Memory B cell (primary cell): ENCODE measurements around the gene GRIN2A.

ENCODE experiments used
- ATAC-seq: fragments of 150-1000 bp; cut with Tn5 transposase; 2 replicates; pipeline ENCODE4 v1.10.0; 2021; ENCODE audit warnings: low read depth, mild to moderate bottlenecking, moderate library complexity
- DNase-seq, 2 donors: peaks; one replicate each; pipeline ENCODE4 v3.0.0; 2022; ENCODE audit warnings: low spot score in 2 of 2
- H3K27ac Mint-ChIP-seq: one replicate; pipeline ENCODE4 v1.8.0; 2022; ENCODE audit warnings: mild to moderate bottlenecking, moderate library complexity, mixed read lengths
- H3K27me3 Mint-ChIP-seq: one replicate; pipeline ENCODE4 v1.8.0; 2022; ENCODE audit warnings: mixed read lengths
- H3K36me3 Mint-ChIP-seq: one replicate; pipeline ENCODE4 v1.8.0; 2022; ENCODE audit warnings: mild to moderate bottlenecking, mixed read lengths
- H3K4me1 Mint-ChIP-seq: one replicate; pipeline ENCODE4 v1.8.0; 2022; ENCODE audit warnings: mixed read lengths
- H3K4me3 Mint-ChIP-seq: one replicate; pipeline ENCODE4 v1.8.0; 2022; ENCODE audit warnings: mild to moderate bottlenecking, moderate library complexity, mixed read lengths
- H3K9me3 Mint-ChIP-seq: one replicate; pipeline ENCODE4 v1.8.0; 2022; ENCODE audit warnings: mixed read lengths

The GRIN2A gene

DNA sequence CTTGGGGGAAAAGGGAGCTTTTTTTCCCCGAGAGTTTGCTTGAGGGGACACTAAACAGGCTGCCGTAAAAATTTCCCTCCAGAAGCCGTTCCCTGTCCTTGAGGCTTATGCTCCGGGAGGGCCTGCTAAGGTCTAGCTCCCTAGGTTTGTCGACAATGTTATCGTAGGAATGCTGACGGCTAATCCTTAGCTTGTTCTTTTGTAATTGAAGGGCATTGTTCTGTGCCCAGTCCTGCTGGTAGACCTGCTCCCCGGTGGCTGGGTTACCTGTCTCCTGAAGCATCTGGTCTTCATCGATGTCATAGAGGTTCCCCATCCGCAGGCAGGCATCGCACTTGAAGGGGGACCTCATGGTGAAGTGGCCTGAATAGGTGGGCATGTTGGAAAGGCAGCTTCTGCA lies 418.7 kb downstream of the GRIN2A start:
- H3K36me3 Mint-ChIP-seq = no peaks in the 10 kb centered on the region
- H3K4me1 Mint-ChIP-seq = no peaks in the 10 kb centered on the region
- no peak for ATAC-seq
- no peak overlapping the region for H3K4me3 Mint-ChIP-seq
- peaks cover 5% of the 10 kb centered on the region for H3K9me3 Mint-ChIP-seq
- no peak overlapping the region for H3K27ac Mint-ChIP-seq
- DNase-seq = no peak
- peaks cover 2% of the 10 kb centered on the region for H3K27me3 Mint-ChIP-seq

DNA sequence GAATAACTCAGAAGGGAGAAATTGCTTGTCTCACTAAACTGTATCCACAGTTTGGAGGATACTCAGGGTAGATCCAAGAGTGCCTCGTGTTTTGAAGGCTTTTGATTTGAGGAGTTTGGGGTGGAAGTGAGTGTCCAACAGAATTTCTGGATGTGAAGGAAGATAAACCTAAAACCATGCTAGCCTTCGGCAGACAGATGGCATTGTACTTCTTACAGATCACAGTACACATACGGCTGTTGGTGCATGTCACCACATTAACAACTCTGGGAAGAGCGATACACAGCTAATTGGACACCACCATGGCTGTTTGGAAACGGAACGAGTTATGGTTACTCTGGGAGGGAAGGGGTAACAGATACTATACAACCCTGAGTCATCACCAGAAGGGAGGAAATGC lies 420.4 kb downstream of the GRIN2A start:
- Mint-ChIP-seq H3K27me3 (peaks cover 2% of the 10 kb centered on the region), H3K4me1 (no peaks in the 10 kb centered on the region), H3K36me3 (no peaks in the 10 kb centered on the region), H3K9me3 (peaks cover 5% of the 10 kb centered on the region), H3K27ac (no peak overlapping the region), H3K4me3 (no peak overlapping the region)
- no peak for ATAC-seq
- DNase-seq = no peak

DNA sequence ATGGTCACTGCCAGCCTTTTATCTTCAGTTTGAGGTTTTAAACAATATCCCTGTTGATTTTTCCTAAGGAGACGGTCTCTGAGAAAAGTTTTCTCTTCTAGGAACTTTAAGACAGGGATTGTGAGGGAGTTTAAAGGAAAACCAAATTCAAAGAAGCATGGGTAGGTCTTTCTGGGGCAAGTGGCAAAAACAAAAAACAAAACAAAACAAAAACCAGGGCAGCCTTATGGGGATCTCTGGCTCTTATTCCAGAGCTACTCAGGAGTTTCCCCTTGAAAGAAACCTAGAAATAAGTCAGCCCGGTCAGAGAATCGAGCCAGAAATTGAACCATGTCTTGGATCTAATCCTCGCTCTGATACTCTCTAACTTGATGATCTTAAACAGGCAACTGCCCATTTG lies 424.5 kb downstream of the GRIN2A start:
- Mint-ChIP-seq H3K27me3 (peaks cover 2% of the 10 kb centered on the region), H3K27ac (no peak overlapping the region), H3K4me3 (no peak overlapping the region), H3K9me3 (peaks cover 4% of the 10 kb centered on the region), H3K36me3 (no peaks in the 10 kb centered on the region), H3K4me1 (no peaks in the 10 kb centered on the region)
- ATAC-seq (no peak), DNase-seq (no peak)

DNA sequence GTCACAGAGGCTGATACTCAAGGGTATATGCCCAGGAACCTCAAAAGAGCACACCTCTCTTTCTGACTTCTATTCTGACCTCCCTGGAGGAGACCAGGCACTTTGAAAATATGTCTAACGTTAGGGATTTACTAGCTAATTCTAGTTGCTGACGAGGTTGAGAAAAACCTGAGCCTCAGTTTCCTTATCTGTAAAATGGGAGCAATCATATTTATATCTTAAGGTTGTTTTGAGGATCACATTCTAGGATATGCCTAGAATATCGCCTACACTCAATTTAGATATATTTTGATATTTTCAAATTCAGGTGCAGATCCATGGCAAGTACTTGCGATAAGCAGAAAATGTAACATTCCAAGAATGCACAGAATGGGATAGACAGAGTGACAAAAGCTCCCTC lies 425.8 kb downstream of the GRIN2A start:
- DNase-seq (no peak), ATAC-seq (no peak)
- Mint-ChIP-seq H3K27me3 (peaks cover 4% of the 10 kb centered on the region), H3K9me3 (peaks cover 3% of the 10 kb centered on the region), H3K27ac (no peak overlapping the region), H3K4me1 (no peaks in the 10 kb centered on the region), H3K36me3 (no peaks in the 10 kb centered on the region), H3K4me3 (no peak overlapping the region)

DNA sequence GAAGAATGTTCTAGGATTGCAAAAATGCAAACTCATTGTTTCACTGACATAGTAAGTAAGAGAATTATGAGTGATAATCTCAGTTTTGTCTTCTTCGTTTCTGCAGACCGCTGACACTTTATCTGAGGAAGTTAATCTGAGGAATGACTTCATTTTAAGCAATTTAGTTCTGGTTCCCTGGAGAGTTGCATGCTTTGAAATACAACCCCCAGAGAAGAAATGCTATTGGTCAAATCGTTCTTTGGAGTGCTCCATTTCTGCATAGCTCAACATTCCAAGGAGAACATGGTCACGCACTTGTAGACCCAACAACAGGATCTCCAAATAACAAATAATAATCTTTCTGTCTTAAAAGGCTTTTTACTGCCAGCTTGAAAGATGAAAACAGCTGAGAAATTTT lies 427.1 kb downstream of the GRIN2A start:
- Mint-ChIP-seq H3K4me1 (no peaks in the 10 kb centered on the region), H3K36me3 (no peaks in the 10 kb centered on the region), H3K27ac (no peak overlapping the region), H3K4me3 (no peak overlapping the region), H3K27me3 (peaks cover 4% of the 10 kb centered on the region), H3K9me3 (peaks cover 3% of the 10 kb centered on the region)
- ATAC-seq (no peak), DNase-seq (no peak)

DNA sequence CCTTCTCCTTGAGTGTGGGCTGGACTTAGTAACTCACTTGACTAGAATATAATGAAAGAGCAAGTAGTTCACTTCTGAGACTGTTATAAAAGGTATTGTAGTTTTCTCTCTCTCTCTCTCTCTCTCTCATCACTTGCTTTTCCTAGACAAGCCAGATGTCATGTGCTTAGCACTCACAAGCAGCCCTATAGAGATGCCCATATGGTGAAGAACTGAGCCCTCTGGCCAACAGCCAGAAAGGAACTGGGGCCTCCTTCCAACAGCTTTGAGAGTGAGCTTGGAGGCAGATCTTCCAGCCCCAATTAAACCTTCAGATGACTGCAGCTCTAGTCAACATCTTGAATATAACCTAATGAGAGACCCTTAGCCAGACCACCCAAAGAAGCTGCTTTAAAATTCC lies 440.5 kb downstream of the GRIN2A start:
- peaks cover 2% of the 10 kb centered on the region for H3K27me3 Mint-ChIP-seq
- H3K4me1 Mint-ChIP-seq = no peaks in the 10 kb centered on the region
- no peak overlapping the region for H3K4me3 Mint-ChIP-seq
- no peak for ATAC-seq
- peaks cover 1% of the 10 kb centered on the region for H3K9me3 Mint-ChIP-seq
- no peak for DNase-seq
- H3K36me3 Mint-ChIP-seq = no peaks in the 10 kb centered on the region
- no peak overlapping the region for H3K27ac Mint-ChIP-seq

DNA sequence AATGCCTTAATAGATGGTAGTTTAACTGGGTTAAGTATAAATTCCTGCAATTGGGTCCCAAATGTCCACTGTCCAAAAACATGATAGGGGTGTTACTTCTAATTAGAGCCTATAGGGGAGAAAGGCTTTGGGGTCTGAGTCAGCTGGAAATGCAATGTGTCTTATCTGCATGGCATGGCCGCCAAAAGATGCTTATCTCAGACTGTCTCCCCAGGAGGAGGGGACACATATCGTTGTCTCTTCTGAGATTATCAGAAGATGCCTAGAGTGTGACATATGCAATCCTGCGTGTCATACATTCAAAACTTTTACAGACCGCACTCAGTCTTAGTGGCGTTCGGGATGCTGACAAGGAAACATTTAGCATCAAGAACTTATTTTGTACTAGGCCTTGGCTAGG lies 442.9 kb downstream of the GRIN2A start:
- Mint-ChIP-seq H3K4me1 (no peaks in the 10 kb centered on the region), H3K4me3 (no peak overlapping the region), H3K36me3 (no peaks in the 10 kb centered on the region), H3K27me3 (peaks cover 2% of the 10 kb centered on the region), H3K27ac (no peak overlapping the region), H3K9me3 (peaks cover 1% of the 10 kb centered on the region)
- ATAC-seq = no peak
- no peak for DNase-seq

DNA sequence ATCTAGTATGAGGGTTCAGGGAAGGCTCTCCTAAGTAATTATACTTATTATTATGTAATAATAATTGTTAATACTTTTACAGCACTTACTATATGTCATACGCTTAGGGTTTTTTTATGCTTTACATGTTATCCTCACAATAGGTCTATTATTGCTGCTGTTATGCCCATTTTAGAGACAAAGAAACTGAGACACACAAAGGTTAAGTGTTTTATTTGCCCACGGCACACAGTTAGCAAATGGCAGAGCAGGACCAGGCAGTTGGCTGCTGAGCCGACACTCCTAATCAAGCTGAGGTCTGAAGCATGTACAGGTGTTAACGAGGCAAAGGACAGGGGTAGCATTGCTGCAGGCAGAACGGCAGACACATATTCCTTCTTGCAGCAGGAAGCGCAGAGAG lies 443.5 kb downstream of the GRIN2A start:
- Mint-ChIP-seq H3K36me3 (no peaks in the 10 kb centered on the region), H3K4me3 (no peak overlapping the region), H3K4me1 (no peaks in the 10 kb centered on the region), H3K27me3 (peaks cover 2% of the 10 kb centered on the region), H3K9me3 (peaks cover 1% of the 10 kb centered on the region), H3K27ac (no peak overlapping the region)
- no peak for ATAC-seq
- DNase-seq = no peak

DNA sequence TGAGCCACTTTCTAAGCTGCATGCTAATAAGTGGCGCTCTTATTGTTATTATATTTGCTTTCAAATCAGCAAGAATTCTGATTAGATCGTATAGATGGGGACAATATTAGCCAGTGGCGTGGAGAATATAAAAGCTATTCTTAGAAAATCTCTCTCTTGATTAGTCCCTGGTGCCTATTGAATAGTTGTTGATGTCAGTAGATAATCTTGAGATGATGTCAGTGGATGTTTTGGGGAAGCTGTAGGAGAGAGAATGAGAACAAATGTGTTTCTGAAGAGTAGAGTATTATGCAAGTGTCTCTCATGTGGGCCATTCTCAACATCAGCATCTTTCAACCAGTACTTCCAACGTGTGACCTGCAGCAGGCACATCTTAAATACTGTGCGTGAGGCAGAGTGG lies 445.7 kb downstream of the GRIN2A start:
- no peaks in the 10 kb centered on the region for H3K36me3 Mint-ChIP-seq

DNA sequence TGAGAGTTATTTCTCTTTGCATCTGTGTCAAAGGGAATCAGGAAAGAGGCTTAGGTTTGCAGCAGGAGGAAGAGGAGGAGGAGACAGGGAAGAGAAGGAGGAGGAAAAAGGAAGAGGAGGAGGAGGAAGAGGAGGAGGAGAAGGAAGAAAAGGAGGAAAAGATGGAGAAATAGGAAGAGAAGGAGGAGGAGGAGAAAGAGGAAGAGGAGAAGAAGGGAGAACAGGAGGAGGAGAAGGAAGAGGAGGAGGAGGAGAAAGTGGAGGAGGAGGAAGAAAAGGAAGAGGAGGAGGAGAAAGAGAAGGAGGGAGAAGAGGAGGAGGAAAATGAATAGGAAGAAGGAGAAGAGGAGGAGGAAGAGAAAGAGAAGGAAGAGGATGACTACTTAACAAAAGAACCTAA lies 459.1 kb downstream of the GRIN2A start:
- H3K36me3 Mint-ChIP-seq = no peaks in the 10 kb centered on the region
- peaks cover 5% of the 10 kb centered on the region for H3K27me3 Mint-ChIP-seq
- H3K4me3 Mint-ChIP-seq = no peak overlapping the region
- H3K9me3 Mint-ChIP-seq = peaks cover 6% of the 10 kb centered on the region
- H3K27ac Mint-ChIP-seq = no peak overlapping the region
- DNase-seq = no peak
- H3K4me1 Mint-ChIP-seq = no peaks in the 10 kb centered on the region
- no peak for ATAC-seq

More for the DNA sequence above, 445.7 kb downstream of the GRIN2A start:
- ATAC-seq (no peak), DNase-seq (no peak)
- no peaks in the 10 kb centered on the region for H3K4me1 Mint-ChIP-seq
- H3K27ac Mint-ChIP-seq = no peak overlapping the region
- H3K27me3 Mint-ChIP-seq = peaks cover 3% of the 10 kb centered on the region
- no peak overlapping the region for H3K4me3 Mint-ChIP-seq
- no peaks in the 10 kb centered on the region for H3K9me3 Mint-ChIP-seq

DNA sequence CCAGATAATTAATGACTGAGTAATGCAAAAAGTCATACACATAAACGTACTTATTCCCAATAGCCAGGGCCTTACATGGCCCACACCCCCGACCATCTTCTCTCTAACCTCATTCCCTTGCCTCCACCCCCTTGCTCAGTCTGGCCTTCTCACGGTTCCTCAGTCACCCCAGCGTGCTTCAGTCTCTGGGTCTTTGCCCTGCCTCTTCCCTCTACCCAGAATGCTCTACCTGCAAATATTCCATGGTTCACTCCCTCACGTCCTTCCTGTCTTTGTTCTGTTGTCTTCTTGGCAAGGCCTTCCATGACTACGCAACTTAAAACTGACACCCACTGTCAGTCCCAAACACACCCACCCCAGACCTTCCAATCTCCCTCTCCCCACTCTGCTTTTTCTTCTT lies 468.3 kb downstream of the GRIN2A start:
- no peak overlapping the region for H3K4me3 Mint-ChIP-seq
- no peaks in the 10 kb centered on the region for H3K4me1 Mint-ChIP-seq
- H3K27ac Mint-ChIP-seq = no peak overlapping the region
- peaks cover 2% of the 10 kb centered on the region for H3K9me3 Mint-ChIP-seq
- no peak for ATAC-seq
- no peak for DNase-seq
- peaks cover 6% of the 10 kb centered on the region for H3K27me3 Mint-ChIP-seq
- H3K36me3 Mint-ChIP-seq = no peaks in the 10 kb centered on the region

DNA sequence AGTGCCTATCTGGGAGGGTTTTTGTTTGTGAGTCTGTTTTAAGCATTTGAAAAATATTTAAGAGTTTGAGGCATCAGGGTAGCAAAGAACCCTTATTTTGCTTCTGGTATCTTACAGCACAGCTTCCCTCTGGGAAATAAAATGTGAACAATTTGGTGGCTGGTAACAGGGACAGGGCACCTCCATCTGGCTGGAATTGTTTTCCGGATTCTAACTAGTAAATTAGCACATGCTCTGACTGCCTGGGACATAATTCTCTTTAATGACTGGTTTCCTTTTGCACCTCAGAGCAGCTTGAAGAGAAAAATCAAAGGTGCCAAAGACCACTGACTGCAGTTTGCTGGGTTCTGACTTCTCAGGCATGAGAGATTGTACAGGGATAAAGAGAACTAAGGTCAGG lies 469.1 kb downstream of the GRIN2A start:
- peaks cover 2% of the 10 kb centered on the region for H3K9me3 Mint-ChIP-seq
- no peak overlapping the region for H3K27ac Mint-ChIP-seq
- no peak for ATAC-seq
- H3K27me3 Mint-ChIP-seq = peaks cover 6% of the 10 kb centered on the region
- H3K36me3 Mint-ChIP-seq = no peaks in the 10 kb centered on the region
- DNase-seq = no peak
- H3K4me1 Mint-ChIP-seq = no peaks in the 10 kb centered on the region
- no peak overlapping the region for H3K4me3 Mint-ChIP-seq

DNA sequence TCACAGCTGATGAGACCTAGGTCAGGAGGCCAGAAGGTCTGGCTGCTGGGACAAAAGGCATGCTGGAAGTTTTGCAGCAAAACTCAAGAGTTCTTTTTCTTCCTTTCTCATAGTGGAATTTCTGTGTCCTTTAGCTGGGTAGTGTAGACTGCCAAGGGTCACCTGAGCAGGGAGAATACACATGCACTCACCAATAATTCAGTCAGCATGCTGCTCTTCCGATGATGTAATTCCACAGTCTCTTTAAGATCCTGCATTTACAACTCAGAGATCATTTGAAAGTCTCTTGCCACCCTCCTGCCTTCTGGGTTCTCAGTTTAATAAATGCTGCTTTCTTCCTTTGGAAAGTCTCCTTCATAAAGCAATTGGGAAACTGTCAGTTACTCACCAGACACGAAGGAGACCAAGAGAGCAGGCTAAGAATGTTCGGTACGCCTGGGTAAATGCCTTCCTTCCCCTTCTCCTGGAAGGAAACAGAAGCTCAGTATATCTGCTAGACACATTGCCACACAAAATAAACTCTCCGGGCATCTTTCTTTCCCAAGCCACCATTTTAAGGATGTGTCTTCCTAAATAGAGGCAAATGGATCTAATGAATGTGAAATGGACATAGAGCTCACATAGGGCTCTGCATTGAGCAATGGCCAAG lies 473.1 kb downstream of the GRIN2A start:
- DNase-seq = no peak
- Mint-ChIP-seq H3K4me1 (no peaks in the 10 kb centered on the region), H3K27ac (no peak overlapping the region), H3K4me3 (no peak overlapping the region), H3K27me3 (peaks cover 10% of the 10 kb centered on the region), H3K9me3 (peaks cover 4% of the 10 kb centered on the region), H3K36me3 (no peaks in the 10 kb centered on the region)
- no peak for ATAC-seq

DNA sequence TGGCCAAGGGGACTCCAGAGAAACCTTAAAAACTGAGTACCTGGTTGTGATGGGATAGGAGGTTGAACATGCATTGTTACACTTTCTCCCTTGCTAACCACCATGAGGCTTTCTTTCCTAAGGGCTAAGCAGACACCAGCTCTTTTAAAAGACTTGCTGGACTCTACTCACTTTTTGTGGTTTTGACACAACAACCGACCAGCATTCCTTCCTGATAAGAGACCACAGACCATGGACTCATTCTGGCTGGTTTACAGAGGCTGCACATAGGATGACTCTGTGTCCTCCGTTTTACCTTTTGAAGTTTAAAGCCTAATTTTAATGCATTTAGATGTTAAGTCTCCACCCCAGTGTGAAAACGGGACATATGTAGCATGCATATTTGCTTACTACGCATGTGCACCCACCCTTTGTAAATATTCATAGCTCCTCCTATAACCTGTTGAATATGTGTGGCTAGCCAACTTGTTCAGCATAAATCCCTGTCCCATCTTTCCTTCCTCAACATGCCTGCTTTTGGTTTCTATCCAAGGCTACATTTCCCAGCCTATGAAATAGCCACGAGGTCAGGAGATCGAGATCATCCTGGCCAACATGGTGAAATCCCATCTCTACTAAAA lies 475.9 kb downstream of the GRIN2A start:
- ATAC-seq = no peak
- no peaks in the 10 kb centered on the region for H3K36me3 Mint-ChIP-seq
- no peak overlapping the region for H3K4me3 Mint-ChIP-seq

DNA sequence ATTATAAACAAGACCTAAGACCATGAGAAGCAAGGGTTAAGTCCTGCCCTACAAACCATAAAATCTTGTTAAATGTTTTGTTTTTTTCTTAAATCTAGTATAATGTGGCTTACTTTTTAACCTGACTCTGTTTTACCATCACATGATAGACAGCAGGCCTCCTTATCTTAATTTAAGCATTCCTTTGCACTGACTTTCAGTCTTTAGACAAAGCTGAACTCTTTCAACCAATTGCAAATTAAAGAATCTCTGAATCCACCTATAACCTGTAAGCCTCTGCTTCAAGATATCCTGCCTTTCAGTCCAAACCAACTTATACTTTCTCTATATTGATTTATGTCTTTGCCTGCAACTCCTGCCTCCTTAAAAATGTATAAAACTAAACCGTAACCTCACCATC lies 478.5 kb downstream of the GRIN2A start:
- ATAC-seq (no peak), DNase-seq (no peak)
- Mint-ChIP-seq H3K4me3 (no peak overlapping the region), H3K4me1 (no peaks in the 10 kb centered on the region), H3K27me3 (peaks cover 5% of the 10 kb centered on the region), H3K9me3 (peaks cover 1% of the 10 kb centered on the region), H3K36me3 (no peaks in the 10 kb centered on the region), H3K27ac (no peak overlapping the region)

More for the DNA sequence above, 475.9 kb downstream of the GRIN2A start:
- Mint-ChIP-seq H3K9me3 (peaks cover 1% of the 10 kb centered on the region), H3K27ac (no peak overlapping the region), H3K27me3 (peaks cover 5% of the 10 kb centered on the region), H3K4me1 (no peaks in the 10 kb centered on the region)
- DNase-seq = no peak
